HEK293 (cell line): Measurements from ENCODE around the gene ZNF302.

ENCODE experiments used
- ATF2 ChIP-seq: fragments of 450-650 bp; formaldehyde crosslinking; IDR thresholded peaks from 2 replicates; pipeline ENCODE4 v1.5.1; 2016; ENCODE audit warnings: missing biosample characterization, missing genetic modification characterization, low read depth
- GLIS2 ChIP-seq: fragments of 450-650 bp; formaldehyde crosslinking; IDR thresholded peaks from 2 replicates; pipeline ENCODE4 v1.5.1; 2016; ENCODE audit warnings: missing biosample characterization, missing genetic modification characterization
- HOXA7 ChIP-seq: sonication (generic); formaldehyde crosslinking; IDR thresholded peaks from 2 replicates; pipeline ENCODE4 v1.8.1; 2022; ENCODE audit warnings: missing genetic modification reagents, borderline replicate concordance
- INSM2 ChIP-seq: fragments of 450-650 bp; formaldehyde crosslinking; IDR thresholded peaks from 2 replicates; pipeline ENCODE4 v1.5.1; 2016; ENCODE audit warnings: missing biosample characterization, missing genetic modification characterization
- KLF10 ChIP-seq: fragments of 450-650 bp; IDR thresholded peaks from 2 replicates; pipeline ENCODE4 v1.5.1; 2018; ENCODE audit warnings: missing biosample characterization, mild to moderate bottlenecking, missing genetic modification characterization
- PRDM4 ChIP-seq: fragments of 450-650 bp; formaldehyde crosslinking; IDR thresholded peaks from 2 replicates; pipeline ENCODE4 v1.5.1; 2017; ENCODE audit warnings: missing biosample characterization, missing genetic modification characterization
- REST ChIP-seq: fragments of 450-650 bp; formaldehyde crosslinking; IDR thresholded peaks from 2 replicates; pipeline ENCODE4 v1.5.1; 2016; ENCODE audit warnings: missing biosample characterization, missing genetic modification characterization
- SCRT1 ChIP-seq: fragments of 450-650 bp; formaldehyde crosslinking; IDR thresholded peaks from 2 replicates; pipeline ENCODE4 v1.5.1; 2016; ENCODE audit warnings: missing biosample characterization, missing genetic modification characterization, borderline replicate concordance
- ZBTB10 ChIP-seq: fragments of 450-650 bp; formaldehyde crosslinking; IDR thresholded peaks from 2 replicates; pipeline ENCODE4 v1.5.1; 2016; ENCODE audit warnings: missing biosample characterization, missing genetic modification characterization
- ZNF114 ChIP-seq: fragments of 450-650 bp; formaldehyde crosslinking; IDR thresholded peaks from 2 replicates; pipeline ENCODE4 v1.5.0; 2017; ENCODE audit warnings: missing biosample characterization, missing genetic modification characterization
- ZNF138 ChIP-seq: fragments of 450-650 bp; formaldehyde crosslinking; IDR thresholded peaks from 2 replicates; pipeline ENCODE4 v1.5.1; 2016; ENCODE audit warnings: missing biosample characterization, missing genetic modification characterization, borderline replicate concordance
- ZNF148 ChIP-seq: fragments of 450-650 bp; formaldehyde crosslinking; IDR thresholded peaks from 2 replicates; pipeline ENCODE4 v1.5.0; 2017; ENCODE audit warnings: missing biosample characterization, missing genetic modification characterization, borderline replicate concordance
- ZNF280C ChIP-seq: fragments of 450-650 bp; formaldehyde crosslinking; IDR thresholded peaks from 2 replicates; pipeline ENCODE4 v1.5.1; 2016; ENCODE audit warnings: missing biosample characterization, missing genetic modification characterization
- ZNF292 ChIP-seq: fragments of 450-650 bp; formaldehyde crosslinking; IDR thresholded peaks from 2 replicates; pipeline ENCODE4 v1.5.1; 2016; ENCODE audit warnings: low read depth, missing biosample characterization, missing genetic modification characterization, borderline replicate concordance
- ZNF433 ChIP-seq: fragments of 450-650 bp; formaldehyde crosslinking; IDR thresholded peaks from 2 replicates; pipeline ENCODE4 v1.5.1; 2016; ENCODE audit warnings: missing biosample characterization, missing genetic modification characterization, low read depth
- ZNF514 ChIP-seq: fragments of 450-650 bp; formaldehyde crosslinking; IDR thresholded peaks from 2 replicates; pipeline ENCODE4 v1.5.1; 2016; ENCODE audit warnings: missing biosample characterization, missing genetic modification characterization
- ZNF548 ChIP-seq: fragments of 450-650 bp; formaldehyde crosslinking; IDR thresholded peaks from 2 replicates; pipeline ENCODE4 v1.5.1; 2016; ENCODE audit warnings: missing biosample characterization, missing genetic modification characterization
- ZNF555 ChIP-seq: fragments of 450-650 bp; formaldehyde crosslinking; conservative IDR thresholded peaks from 2 replicates; pipeline ENCODE4 v1.5.1; 2017; ENCODE audit warnings: missing biosample characterization, mild to moderate bottlenecking, missing genetic modification characterization, inconsistent platforms
- ZNF701 ChIP-seq: fragments of 450-650 bp; formaldehyde crosslinking; IDR thresholded peaks from 2 replicates; pipeline ENCODE4 v1.5.1; 2016; ENCODE audit warnings: missing biosample characterization, missing genetic modification characterization
- ZNF792 ChIP-seq: fragments of 450-650 bp; formaldehyde crosslinking; IDR thresholded peaks from 2 replicates; pipeline ENCODE4 v1.5.1; 2016; ENCODE audit warnings: missing biosample characterization, missing genetic modification characterization
- ZNF830 ChIP-seq: fragments of 450-650 bp; IDR thresholded peaks from 2 replicates; pipeline ENCODE4 v1.5.0; 2018; ENCODE audit warnings: missing biosample characterization, missing genetic modification characterization, low read depth, mild to moderate bottlenecking, moderate library complexity

ZNF302 gene

GRCh38 chr19:34676697-34677385, 637 bp upstream of the ZNF302 start, which contains the start of gene SCGB2B2 (continued):
- TF ChIP-seq ZNF292 (tag by site-specific recombination) (no peak), ZNF548 (tag by site-specific recombination) (peak; percentile 72; the same call in 1 of the 2 replicates), ZNF514 (no peak), ZBTB10 (tag by site-specific recombination) (peak; percentile 75), ZNF114 (tag by site-specific recombination) (no peak), ZNF148 (peak; percentile 73; the same call in 1 of the 2 replicates), PRDM4 (tag by site-specific recombination) (peak; percentile 51; the same call in 1 of the 2 replicates), ZNF280C (tag by site-specific recombination) (no peak), SCRT1 (tag by site-specific recombination) (no peak; the same call in 1 of the 2 replicates), REST (tag by site-specific recombination) (peak; percentile 81; the same call in 1 of the 2 replicates), ZNF792 (tag by site-specific recombination) (peak; percentile 90; the same call in 1 of the 2 replicates), GLIS2 (tag by site-specific recombination) (no peak), ZNF433 (no peak), ZNF701 (tag by site-specific recombination) (0 out of 2 replicates have a peak, but pooled peaks have one; percentile 61), ZNF555 (no peak), ZNF138 (tag by site-specific recombination) (no peak), INSM2 (peak; percentile 82), ZNF830 (tag by site-specific recombination) (no peak), ATF2 (tag by site-specific recombination) (peak; percentile 54; the same call in 1 of the 2 replicates), HOXA7 (CRISPR knock-in tag) (peak; percentile 87; the same call in 1 of the 2 replicates), KLF10 (peak; percentile 15; the same call in 1 of the 2 replicates)
